GM19035 (cell line): ENCODE measurements around the gene MPI.
"Not testable (repeated sequence)": the region's sequence is repeated elsewhere in the genome, so short reads cannot be mapped to it uniquely, and the experiment has no call there.

Experiments
- ATAC-seq: cut with Tn5 transposase; IDR thresholded peaks from one replicate; pipeline ENCODE4 v1.9.1; 2021; ENCODE audit not compliant: unreplicated experiment

MPI gene

GRCh38 chr15:74890665-74890960 lies 771 bp downstream of the MPI start:
- no peak for ATAC-seq

DNA sequence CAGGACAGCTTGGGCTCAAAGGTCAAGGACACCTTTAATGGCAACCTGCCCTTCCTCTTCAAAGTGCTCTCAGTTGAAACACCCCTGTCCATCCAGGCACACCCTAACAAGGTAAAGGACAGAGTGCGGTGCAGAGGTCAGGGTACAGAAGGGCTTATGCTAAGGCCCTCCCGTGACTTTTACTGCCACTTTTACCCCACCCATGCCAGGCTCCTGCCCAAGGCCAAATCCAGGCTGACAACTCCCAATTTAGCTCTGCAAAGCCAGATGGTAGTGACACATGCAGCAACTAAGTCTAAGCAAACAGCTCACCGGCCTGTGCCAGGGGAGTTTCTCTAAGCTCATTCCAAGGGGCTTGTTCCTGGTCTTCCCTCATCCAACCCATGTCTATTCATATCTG lies 1.6 kb downstream of the MPI start:
- no peak for ATAC-seq

DNA sequence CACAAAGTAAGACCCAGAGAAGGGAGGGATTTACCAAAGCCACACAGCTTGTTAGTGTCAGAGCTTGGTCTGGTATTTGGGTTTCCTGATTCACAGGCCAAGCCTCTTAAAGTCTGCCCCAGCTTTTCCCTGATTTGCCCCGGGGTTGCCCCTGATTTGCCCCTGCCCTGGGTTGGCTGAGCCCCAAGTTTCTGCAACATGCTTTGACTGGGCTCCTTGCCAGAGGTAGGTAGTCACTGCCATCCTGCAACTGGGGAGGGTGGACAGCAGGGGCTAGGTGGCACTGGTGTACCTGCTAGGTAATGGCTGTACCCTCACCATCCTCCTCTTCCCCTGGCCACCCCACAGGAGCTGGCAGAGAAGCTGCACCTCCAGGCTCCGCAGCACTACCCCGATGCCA lies 2.5 kb downstream of the MPI start:
- ATAC-seq, result no peak

GRCh38 chr15:74892931-74893330 lies 3.1 kb downstream of the MPI start:
- no peak for ATAC-seq

DNA sequence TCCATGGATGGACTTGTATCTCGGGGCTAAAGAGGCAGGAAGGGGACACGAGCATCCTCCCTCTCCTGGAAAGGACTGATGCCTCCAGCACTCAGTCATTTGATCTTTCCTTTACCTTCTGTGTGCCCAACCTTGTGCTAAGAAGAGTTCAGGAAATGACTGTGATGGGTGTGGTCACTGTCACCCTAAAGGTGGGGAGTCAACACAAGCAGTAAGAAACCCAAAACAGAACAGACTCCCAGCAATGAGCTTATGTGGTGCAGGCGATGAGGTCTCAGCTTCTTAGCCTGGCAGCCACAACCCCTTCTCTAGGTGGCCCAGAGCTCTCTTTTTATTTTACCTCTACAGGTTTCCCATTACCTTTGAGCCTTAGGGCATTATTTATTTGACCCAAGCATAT lies 3.8 kb downstream of the MPI start:
- no peak for ATAC-seq

DNA sequence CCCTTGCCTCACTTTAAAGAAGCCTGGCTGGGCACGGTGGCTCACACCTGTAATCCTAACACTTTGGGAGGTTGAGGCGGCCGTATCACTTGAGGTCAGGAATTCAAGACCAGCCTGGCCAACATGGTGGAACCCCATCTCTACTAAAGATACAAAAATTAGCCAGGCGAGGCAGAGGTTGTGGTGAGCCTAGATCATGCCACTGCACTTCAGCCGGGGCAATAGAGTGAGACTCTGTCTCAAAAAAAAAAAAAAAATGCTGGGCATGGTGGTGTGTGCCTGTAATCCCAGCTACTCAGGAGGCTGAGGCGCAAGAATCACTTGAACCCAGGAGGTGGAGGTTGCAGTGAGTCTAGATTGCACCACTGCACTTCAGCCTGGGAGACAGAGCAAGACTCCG lies 4.5 kb downstream of the MPI start:
- ATAC-seq, result not testable (repeated sequence)

DNA sequence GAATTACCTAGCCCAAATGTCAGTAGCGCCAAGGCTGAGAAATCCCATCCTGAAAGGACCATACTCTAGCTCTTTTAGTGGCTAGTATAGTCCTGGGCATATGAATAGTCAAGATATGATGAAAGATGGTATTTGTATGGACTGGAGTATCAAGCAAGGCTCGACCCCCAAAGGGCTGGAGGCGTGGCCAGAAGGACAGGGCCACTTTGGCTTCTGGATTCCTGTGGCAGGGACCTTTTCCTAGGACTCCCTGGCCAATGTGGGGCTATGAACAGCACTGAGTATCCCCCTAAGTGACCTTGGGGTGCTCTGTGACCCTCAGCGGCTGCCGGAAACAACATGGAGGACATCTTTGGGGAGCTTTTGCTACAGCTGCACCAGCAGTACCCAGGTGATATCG lies 6.0 kb downstream of the MPI start:
- no peak for ATAC-seq

DNA sequence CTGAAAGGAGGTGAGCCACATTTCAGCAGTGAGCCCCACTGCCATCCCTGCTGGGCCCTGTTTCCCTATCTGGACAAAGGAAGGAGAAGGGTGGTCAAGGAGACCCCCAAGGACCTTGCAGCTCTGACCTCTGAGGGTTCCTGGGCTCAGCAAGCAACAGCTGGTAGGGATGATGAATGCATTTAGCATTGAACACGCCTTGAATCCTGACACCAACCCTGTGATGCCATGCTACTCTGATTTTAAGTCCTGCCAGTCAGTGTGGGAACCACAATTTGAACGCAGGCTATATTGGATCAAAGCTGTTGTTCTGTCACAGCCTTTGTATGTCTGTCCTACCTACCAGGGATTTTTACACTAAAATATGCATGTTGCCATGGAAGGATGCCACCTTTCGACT lies 6.5 kb downstream of the MPI start:
- no peak for ATAC-seq

DNA sequence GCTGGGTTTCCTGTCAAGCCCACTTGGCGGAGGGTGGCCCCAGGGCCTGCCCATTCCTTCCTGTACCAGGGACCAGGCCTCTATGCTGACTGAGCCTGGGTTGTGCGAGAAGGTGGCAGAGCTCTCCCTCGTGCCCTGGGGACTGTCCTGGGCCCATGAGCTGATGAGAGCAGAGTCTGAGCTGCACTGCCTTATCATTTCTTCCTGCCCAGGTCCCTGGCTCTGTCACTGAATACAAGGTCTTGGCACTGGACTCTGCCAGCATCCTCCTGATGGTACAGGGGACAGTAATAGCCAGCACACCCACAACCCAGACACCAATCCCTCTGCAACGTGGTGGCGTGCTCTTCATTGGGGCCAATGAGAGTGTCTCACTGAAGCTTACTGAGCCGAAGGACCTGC lies 7.5 kb downstream of the MPI start:
- ATAC-seq, result no peak

DNA sequence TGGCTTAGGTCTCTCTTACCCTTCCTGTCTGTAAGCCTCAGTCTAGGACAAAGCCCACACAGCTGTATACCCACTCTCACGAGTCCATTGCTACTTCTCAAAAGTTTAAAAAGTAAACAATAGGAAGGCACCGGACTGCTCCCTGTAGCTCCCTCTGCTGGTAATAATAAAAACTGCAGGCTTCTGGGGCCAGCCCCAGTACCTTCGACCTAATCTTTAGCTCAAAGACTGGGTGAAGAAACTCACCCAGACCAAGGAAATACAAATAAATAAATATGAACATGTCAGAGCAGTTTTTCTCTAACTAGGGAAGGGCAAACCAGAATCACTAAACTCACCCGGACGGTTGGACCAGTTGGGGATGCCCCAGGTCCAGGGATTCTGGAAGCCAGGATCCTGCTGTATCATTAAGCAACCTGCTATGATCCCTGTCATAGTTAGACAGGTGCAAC lies 11.8 kb downstream of the MPI start:
- ATAC-seq, result no peak

GRCh38 chr15:74902295-74903075 lies 12.6 kb downstream of the MPI start:
- no peak for ATAC-seq

DNA sequence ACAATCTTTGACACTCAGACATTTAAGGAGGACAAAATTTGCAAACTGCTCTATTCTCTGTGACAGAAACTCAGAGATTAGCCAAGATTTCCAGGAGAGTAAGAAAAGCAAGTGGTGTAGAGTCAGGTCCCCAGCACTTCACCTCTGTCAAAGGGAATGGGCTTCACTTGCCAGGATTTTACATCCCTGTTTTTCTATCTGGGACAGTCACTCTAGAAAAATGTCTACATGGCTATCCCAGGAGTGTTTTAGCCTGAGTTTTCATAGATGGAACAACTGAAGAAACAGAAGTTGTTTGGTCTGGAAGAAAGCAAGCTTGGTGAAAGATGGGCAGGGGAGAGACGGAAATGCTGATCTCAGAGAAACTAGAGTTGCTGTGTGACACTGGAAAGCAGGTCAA lies 13.8 kb downstream of the MPI start:
- ATAC-seq, result no peak

- ATAC-seq, result no peak
Measured at GRCh38 chr15:74904190-74904805, 14.5 kb downstream of the MPI start.

DNA sequence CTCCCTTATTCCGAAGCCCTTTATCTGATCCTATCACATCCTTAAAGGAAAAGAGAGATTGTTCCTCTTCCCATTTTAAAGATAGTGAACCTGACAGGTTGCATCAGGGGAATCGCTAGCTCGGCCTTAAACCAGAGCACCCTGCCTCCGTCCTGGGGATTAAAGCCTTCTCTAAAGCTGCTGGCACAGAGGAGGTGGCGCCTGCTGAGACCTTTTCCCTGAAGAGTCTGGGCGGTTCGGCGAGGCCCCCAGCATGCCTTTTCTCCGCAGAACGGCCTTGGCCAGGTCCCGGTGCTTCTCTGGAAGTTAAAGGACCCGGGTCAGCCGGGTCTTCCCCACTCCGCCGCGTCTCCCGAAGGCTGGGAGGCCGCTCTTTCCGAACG lies 16.2 kb downstream of the MPI start:
- ATAC-seq, result peak; percentile 20

- peak; percentile 84 for ATAC-seq
Measured at GRCh38 chr15:74906450-74907162, 16.8 kb downstream of the MPI start, which contains the start of gene FAM219B. Gene FAM219B (minus strand): TSS chr15:74906851. CDS start chr15:74906800, 51 bp downstream.

GRCh38 chr15:74907163-74907870 lies 17.5 kb downstream of the MPI start:
- ATAC-seq, result no peak

- no peak for ATAC-seq
Measured at GRCh38 chr15:74908635-74909034, 18.8 kb downstream of the MPI start.

- ATAC-seq, result no peak
Measured at GRCh38 chr15:74913041-74913440, 23.2 kb downstream of the MPI start.

DNA sequence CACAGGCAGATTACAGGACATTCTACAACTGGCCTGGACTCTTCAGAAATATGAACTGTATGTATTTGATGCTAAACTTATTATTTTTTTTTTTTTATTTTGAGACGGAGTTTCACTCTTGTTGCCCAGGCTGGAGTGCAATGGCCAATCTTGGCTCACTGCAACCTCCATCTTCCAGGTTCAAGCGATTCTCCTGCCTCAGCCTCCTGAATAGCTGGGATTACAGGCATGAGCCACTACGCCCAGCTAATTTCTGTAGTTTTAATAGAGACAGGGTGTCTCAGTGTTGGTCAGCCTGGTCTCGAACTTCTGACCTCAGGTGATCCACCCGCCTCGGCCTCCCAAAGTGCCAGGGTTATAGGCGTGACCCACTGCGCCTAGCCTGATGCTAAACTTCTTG lies 24.0 kb downstream of the MPI start:
- ATAC-seq, result not testable (repeated sequence)

DNA sequence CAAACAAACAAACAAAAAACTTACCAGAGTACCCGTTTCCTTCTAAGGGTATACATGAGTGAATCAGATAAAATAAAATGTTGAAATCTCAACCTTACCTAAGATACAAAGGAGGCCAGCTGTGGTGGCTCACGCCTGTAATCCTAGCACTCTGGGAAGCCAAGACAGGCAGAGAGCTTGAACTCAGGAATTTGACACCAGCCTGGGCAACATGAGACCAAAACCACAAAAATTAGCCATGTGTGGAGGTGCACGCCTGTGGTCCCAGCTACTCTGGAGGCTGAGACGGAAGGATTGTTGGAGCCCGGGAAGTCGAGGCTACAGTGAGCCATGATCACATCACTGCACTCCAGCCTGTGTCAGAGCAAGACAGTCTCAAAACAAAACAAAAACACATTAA lies 27.8 kb downstream of the MPI start:
- no peak for ATAC-seq

DNA sequence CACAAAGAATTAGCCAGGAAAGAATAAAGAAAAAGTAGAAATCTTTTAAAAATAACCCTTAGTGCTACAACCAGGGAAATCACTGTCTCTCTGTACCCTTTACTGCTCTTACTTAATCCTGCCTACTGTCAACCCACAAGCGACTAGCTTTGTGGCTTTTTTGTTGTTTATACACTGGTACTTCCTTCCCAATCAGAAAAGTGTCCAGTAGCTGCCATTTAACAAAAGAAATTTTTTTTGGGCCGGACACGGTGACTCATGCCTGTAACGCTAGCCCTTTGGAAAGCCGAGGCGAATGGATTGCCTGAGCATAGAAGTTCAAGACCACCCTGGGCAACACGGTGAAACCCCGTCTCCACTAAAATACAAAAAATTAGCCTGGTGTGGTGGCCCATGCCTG lies 30.6 kb downstream of the MPI start:
- ATAC-seq, result no peak

DNA sequence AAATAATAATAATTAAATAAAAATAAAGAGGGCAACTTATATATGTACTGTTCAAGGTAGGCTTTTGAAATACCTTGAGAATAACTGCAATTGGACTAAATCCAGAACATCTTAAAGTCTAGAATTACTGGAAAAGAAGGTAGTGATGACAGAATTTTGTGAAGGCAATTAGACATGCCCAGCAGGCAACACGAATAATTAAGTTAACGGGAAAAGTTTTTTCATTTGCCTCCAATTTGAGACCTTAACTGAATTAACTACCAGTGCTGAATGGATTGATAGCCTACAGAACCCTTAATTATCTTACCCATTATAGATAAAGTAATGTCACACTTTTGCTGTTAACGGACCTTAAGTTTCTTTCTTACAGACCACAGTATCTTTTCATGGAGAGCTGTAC lies 34.7 kb downstream of the MPI start:
- no peak for ATAC-seq
